Activated CD4-positive, alpha-beta memory T cell treated with anti-CD3 and anti-CD28 coated beads for 36 hours (primary cell): Measurements from ENCODE around the gene LRBA. TPM values are rescaled to one million over a fixed set of nuclear protein-coding genes. Genes with fewer than 3 reads are reported as not detected.

ENCODE experiments used
- CTCF ChIA-PET: fragments of 350-600 bp; sonication (Branson Sonifier 250); formaldehyde crosslinking; loops from one replicate; lab custom pipeline; 2021; ENCODE audit warnings: antibody characterized with exemption, inconsistent platforms; lab: Charles Lee
- POLR2A ChIA-PET: fragments of 350-600 bp; sonication (Branson Sonifier 250); formaldehyde crosslinking; loops from one replicate; lab custom pipeline; 2021; ENCODE audit warnings: antibody characterized with exemption; lab: Charles Lee
- DNase-seq: peaks from one replicate; pipeline ENCODE4 v3.0.0-alpha.2; 2020
- H3K27ac Mint-ChIP-seq: one replicate; pipeline ENCODE4 v1.8.0; 2021; ENCODE audit warnings: mixed read lengths
- H3K27me3 Mint-ChIP-seq: one replicate; pipeline ENCODE4 v1.8.0; 2021; ENCODE audit warnings: mixed read lengths
- H3K36me3 Mint-ChIP-seq: one replicate; pipeline ENCODE4 v1.8.0; 2021; ENCODE audit warnings: mixed read lengths
- H3K4me1 Mint-ChIP-seq: one replicate; pipeline ENCODE4 v1.8.0; 2021; ENCODE audit warnings: low read depth, mixed read lengths
- H3K4me3 Mint-ChIP-seq: one replicate; pipeline ENCODE4 v1.8.0; 2021; ENCODE audit warnings: mild to moderate bottlenecking, mixed read lengths
- H3K9me3 Mint-ChIP-seq: one replicate; pipeline ENCODE4 v1.8.0; 2021; ENCODE audit warnings: mixed read lengths
- intact Hi-C: fragments of 100-400 bp; cut with micrococcal nuclease; formaldehyde crosslinking; loops from one replicate; pipeline ENCODE4 v1.15.1; 2023
- total RNA-seq, 2 experiments: library from RNA; stranded (reverse); gene quantifications; one replicate each; pipeline ENCODE4 v1.2.3, GENCODE V29; 2021

LRBA gene
- total RNA-seq, 2 experiments from 2014 or later: 62.4 to 63.7 TPM

DNA sequence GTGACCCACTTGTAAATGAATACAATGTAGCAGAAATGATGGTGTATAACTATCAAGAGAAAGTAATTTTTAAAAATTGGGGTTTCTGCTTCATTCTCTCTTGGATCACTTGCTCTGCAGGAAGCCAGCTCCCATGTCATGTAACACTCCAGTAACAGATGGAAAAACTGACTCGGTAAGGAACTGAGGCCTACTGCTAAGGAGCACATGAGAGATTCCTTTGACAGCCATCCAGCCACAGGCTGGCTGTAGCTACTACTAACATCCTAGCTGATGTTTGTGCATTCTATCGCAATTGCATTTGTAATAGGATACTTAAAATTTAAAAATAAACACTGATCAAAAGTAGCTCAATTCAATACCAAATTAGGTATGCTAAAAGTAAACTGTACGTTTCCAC, 535.4 kb downstream of the LRBA start:
- intact Hi-C loops: no loop called here
- Mint-ChIP-seq H3K36me3 (peaks cover 29% of the 10 kb centered on the region), H3K4me1 (peaks cover 3% of the 10 kb centered on the region), H3K27ac (no peak overlapping the region), H3K9me3 (no peaks in the 10 kb centered on the region), H3K27me3 (no peaks in the 10 kb centered on the region), H3K4me3 (no peak overlapping the region)
- DNase-seq: no peak
- ChIA-PET POLR2A (interaction anchor here (0.6 kb wide), 1 partner anchor 598 kb away, joined by 3 read pairs; no protein-coding TSS in a partner anchor), CTCF (no interaction called here)

DNA sequence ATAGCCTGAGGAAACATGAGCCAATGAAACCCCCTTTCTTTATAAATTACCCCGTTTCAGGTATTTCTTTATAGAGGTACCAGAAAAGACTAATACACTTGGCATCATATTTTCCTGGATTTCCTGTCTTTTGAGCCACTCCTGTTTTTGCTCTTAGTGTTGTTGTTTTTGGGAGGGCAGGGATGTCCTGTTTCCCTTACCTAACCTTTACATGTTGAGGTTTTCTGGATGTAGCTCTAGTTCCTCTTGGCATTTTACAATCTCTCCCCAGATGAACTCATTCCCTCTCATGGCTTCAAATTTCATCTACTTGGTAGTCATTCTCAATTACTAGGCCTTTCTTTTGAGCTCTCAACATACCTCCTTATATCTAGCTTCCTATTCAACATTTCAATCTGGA, 537.2 kb downstream of the LRBA start:
- Mint-ChIP-seq H3K4me1 (peaks cover 3% of the 10 kb centered on the region), H3K36me3 (peaks cover 29% of the 10 kb centered on the region), H3K9me3 (no peaks in the 10 kb centered on the region), H3K27ac (no peak overlapping the region), H3K4me3 (no peak overlapping the region), H3K27me3 (no peaks in the 10 kb centered on the region)
- intact Hi-C loops: no loop called here
- no peak for DNase-seq
- ChIA-PET POLR2A (no interaction called here), CTCF (no interaction called here)

DNA sequence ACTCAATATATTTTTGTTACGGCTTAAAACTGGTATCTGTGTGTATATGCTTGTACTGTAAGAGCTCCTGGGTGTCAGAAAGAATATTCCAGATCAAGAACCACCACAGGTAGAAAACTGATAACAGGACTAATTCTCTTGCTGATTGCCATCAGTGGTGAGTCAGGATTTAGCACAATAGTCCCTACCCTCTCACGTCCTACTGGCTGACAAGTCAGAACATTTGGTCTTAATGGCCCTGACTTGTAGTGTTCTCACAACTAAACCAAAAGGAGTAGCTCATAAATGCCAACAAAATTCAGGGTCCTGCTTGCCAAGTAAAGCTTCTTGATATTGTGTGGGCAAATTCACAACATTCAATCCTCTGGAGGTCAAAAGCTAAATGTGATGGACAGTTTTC, 538.3 kb downstream of the LRBA start:
- POLR2A ChIA-PET: no interaction called here
- no peak for DNase-seq
- intact Hi-C loops: no loop called here
- H3K9me3 Mint-ChIP-seq: no peaks in the 10 kb centered on the region
- H3K4me3 Mint-ChIP-seq: no peak overlapping the region
- H3K27me3 Mint-ChIP-seq: no peaks in the 10 kb centered on the region
- peaks cover 3% of the 10 kb centered on the region for H3K4me1 Mint-ChIP-seq
- H3K36me3 Mint-ChIP-seq: peaks cover 29% of the 10 kb centered on the region
- CTCF ChIA-PET: no interaction called here
- H3K27ac Mint-ChIP-seq: no peak overlapping the region

- H3K4me1 Mint-ChIP-seq: peaks cover 3% of the 10 kb centered on the region
- H3K4me3 Mint-ChIP-seq: no peak overlapping the region
- no peak overlapping the region for H3K27ac Mint-ChIP-seq
- CTCF ChIA-PET: no interaction called here
- peaks cover 25% of the 10 kb centered on the region for H3K36me3 Mint-ChIP-seq
- intact Hi-C loops: no loop called here
- DNase-seq: no peak
- POLR2A ChIA-PET: no interaction called here
- no peaks in the 10 kb centered on the region for H3K9me3 Mint-ChIP-seq
- no peaks in the 10 kb centered on the region for H3K27me3 Mint-ChIP-seq
These were observed 539.3 kb downstream of the LRBA start for GRCh38 chr4:150475763-150476162.

- Mint-ChIP-seq H3K9me3 (no peaks in the 10 kb centered on the region), H3K4me3 (no peak overlapping the region), H3K27me3 (no peaks in the 10 kb centered on the region), H3K36me3 (peaks cover 21% of the 10 kb centered on the region), H3K4me1 (no peaks in the 10 kb centered on the region), H3K27ac (no peak overlapping the region)
- ChIA-PET CTCF (no interaction called here), POLR2A (no interaction called here)
- intact Hi-C loops: no loop called here
- no peak for DNase-seq
These were observed 550.6 kb downstream of the LRBA start for GRCh38 chr4:150464523-150464922.

DNA sequence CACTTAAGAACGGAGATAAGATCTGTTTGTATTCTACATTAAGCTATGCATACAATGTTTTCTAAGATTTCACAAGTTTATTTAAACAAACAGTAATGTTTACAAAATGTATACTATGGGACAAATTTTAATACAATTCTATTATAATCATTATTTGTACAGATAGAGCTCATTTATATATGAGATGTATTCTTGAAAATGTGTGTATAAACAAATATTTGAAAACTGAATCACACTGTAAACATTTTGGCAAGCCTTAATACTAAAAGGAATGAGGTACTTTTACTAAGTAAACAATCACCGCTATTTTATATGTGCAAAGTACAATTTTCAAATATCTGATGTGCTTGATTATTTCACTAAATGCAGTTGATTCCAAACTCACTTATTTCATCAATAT, 552.3 kb downstream of the LRBA start:
- ChIA-PET CTCF (no interaction called here), POLR2A (no interaction called here)
- H3K36me3 Mint-ChIP-seq: peaks cover 24% of the 10 kb centered on the region

GRCh38 chr4:150461957-150462356, 553.1 kb downstream of the LRBA start:
- ChIA-PET POLR2A (no interaction called here), CTCF (no interaction called here)
- Mint-ChIP-seq H3K4me3 (no peak overlapping the region), H3K27me3 (no peaks in the 10 kb centered on the region), H3K4me1 (no peaks in the 10 kb centered on the region), H3K36me3 (peaks cover 22% of the 10 kb centered on the region), H3K27ac (no peak overlapping the region), H3K9me3 (no peaks in the 10 kb centered on the region)
- intact Hi-C loops: no loop called here
- DNase-seq: no peak

More for the DNA sequence above, 552.3 kb downstream of the LRBA start:
- no peak overlapping the region for H3K4me3 Mint-ChIP-seq
- intact Hi-C loops: no loop called here
- no peak for DNase-seq
- H3K4me1 Mint-ChIP-seq: no peaks in the 10 kb centered on the region
- no peaks in the 10 kb centered on the region for H3K9me3 Mint-ChIP-seq
- no peak overlapping the region for H3K27ac Mint-ChIP-seq
- H3K27me3 Mint-ChIP-seq: no peaks in the 10 kb centered on the region

DNA sequence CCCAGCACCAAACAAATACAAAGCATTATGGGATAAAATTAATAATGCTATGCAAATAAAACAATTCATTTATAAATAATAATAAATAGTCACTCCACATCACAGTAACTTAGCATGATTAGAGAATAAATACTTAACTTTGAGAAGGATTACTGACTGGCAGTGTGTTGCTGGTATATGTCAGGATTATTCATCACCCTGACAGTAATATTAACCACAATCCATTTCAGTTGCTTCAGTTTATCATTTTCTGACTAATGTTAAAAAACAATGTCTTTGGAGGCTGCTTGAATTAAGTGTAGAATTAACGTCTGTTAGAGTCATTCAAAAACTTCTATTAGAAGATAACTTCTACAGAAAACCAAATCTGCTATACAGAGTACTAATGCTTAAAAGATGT, 557.3 kb downstream of the LRBA start:
- Mint-ChIP-seq H3K9me3 (peaks cover 11% of the 10 kb centered on the region), H3K4me1 (no peaks in the 10 kb centered on the region), H3K4me3 (no peak overlapping the region), H3K27me3 (no peaks in the 10 kb centered on the region), H3K27ac (no peak overlapping the region), H3K36me3 (peaks cover 21% of the 10 kb centered on the region)
- intact Hi-C loops: no loop called here
- DNase-seq: no peak
- ChIA-PET POLR2A (no interaction called here), CTCF (no interaction called here)

GRCh38 chr4:150451883-150452282, 563.2 kb downstream of the LRBA start:
- DNase-seq: no peak

GRCh38 chr4:150447356-150447755, 567.7 kb downstream of the LRBA start:
- POLR2A ChIA-PET: no interaction called here
- intact Hi-C loops: no loop called here

More at GRCh38 chr4:150451883-150452282, 563.2 kb downstream of the LRBA start:
- no peaks in the 10 kb centered on the region for H3K27me3 Mint-ChIP-seq
- H3K9me3 Mint-ChIP-seq: peaks cover 11% of the 10 kb centered on the region
- ChIA-PET POLR2A (no interaction called here), CTCF (no interaction called here)
- H3K4me3 Mint-ChIP-seq: no peak overlapping the region
- H3K36me3 Mint-ChIP-seq: peaks cover 22% of the 10 kb centered on the region
- no peak overlapping the region for H3K27ac Mint-ChIP-seq
- intact Hi-C loops: no loop called here
- no peaks in the 10 kb centered on the region for H3K4me1 Mint-ChIP-seq

GRCh38 chr4:150439451-150439933, 575.6 kb downstream of the LRBA start:
- ChIA-PET CTCF (no interaction called here), POLR2A (interaction anchor here (0.6 kb wide), 1 partner anchor 54 kb away, joined by 3 read pairs; no protein-coding TSS in a partner anchor)
- Mint-ChIP-seq H3K4me1 (peaks cover 16% of the 10 kb centered on the region), H3K36me3 (peaks cover 9% of the 10 kb centered on the region), H3K9me3 (no peaks in the 10 kb centered on the region), H3K27ac (no peak overlapping the region), H3K27me3 (no peaks in the 10 kb centered on the region), H3K4me3 (no peak overlapping the region)
- DNase-seq: no peak
- intact Hi-C loops: no loop called here

More at GRCh38 chr4:150447356-150447755, 567.7 kb downstream of the LRBA start:
- CTCF ChIA-PET: no interaction called here
- no peak for DNase-seq
- Mint-ChIP-seq H3K9me3 (no peaks in the 10 kb centered on the region), H3K27me3 (no peaks in the 10 kb centered on the region), H3K36me3 (peaks cover 11% of the 10 kb centered on the region), H3K4me3 (no peak overlapping the region), H3K4me1 (no peaks in the 10 kb centered on the region), H3K27ac (no peak overlapping the region)

DNA sequence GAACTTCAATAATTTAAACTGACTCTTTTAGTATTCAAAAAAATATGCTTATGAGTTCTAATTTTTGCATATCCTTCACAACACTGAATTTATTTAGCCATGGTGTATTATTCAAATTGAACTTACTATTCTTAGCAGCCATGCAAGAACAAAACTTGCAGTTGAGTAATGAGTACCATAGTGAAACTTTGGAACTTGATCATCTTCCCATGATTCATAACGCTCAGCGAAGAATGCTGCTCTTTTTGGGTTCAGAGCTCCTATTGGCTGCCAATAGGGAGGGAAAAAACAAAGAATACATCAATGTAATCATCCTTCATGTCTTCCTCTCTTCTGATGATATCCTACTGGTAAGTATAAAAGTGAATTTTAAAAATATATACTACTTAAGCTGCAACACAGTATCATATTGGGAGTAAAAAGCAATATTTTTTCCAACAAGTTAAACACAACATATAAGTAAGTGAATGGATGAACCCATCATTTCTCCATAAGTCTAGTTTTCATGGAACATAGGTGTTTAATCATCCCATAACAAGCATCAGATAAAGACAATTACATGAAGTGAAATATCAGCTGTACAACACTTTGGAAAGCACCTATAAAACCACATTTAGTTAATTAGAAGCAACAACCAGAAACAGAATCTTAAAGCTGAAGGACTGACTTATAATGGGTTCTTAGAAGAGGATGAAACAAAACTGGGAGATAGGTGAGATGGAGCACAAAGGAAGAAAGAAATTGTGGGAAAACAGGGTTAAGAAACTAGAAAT, 578.3 kb downstream of the LRBA start:
- no peak for DNase-seq
- Mint-ChIP-seq H3K27ac (peak overlapping the region; percentile 53), H3K27me3 (no peaks in the 10 kb centered on the region), H3K36me3 (peaks cover 16% of the 10 kb centered on the region), H3K4me1 (peaks cover 16% of the 10 kb centered on the region), H3K4me3 (no peak overlapping the region), H3K9me3 (no peaks in the 10 kb centered on the region)
- intact Hi-C loops: loop anchor here (1.0 to 2.0 kb wide), 6 partner anchors 40 to 594 kb away; no protein-coding TSS in a partner anchor
- CTCF ChIA-PET: interaction anchor here (0.7 to 0.9 kb wide), 2 partner anchors 37 to 40 kb away, joined by 3 to 4 read pairs; no protein-coding TSS in a partner anchor
- POLR2A ChIA-PET: interaction anchor here (1.3 kb wide), 1 partner anchor 41 kb away, joined by 4 read pairs; no protein-coding TSS in a partner anchor
